GM21737 (cell line): ENCODE measurements around the gene DGKI.

Experiments
- ATAC-seq: cut with Tn5 transposase; IDR thresholded peaks from one replicate; pipeline ENCODE4 v1.9.1; 2021; ENCODE audit warnings: mild to moderate bottlenecking, moderate library complexity; ENCODE audit not compliant: unreplicated experiment

The DGKI gene

GRCh38 chr7:137609500-137609899, 237.3 kb downstream of the DGKI start:
- ATAC-seq, result no peak

- no peak for ATAC-seq
Measured at GRCh38 chr7:137606061-137606674, 240.6 kb downstream of the DGKI start.

- ATAC-seq, result no peak
Measured at GRCh38 chr7:137603043-137603442, 243.7 kb downstream of the DGKI start.

DNA sequence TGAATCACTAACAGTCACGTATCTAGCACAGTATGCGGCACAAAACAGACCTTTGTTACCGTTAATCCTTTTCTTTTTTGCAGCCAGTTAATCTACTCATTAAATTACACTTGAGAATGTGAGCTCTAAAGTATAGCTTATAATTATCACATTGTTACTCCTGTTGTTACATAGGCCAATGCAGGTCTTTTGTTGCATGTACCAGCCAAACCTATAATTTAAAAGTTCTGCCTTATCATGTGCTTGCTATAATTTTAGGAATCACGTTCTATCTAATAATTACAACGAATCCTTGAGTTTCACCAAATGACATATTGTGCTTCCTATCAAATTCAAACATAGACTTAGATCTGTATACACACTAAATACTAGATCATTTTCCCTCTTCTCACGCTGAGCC, 245.1 kb downstream of the DGKI start:
- no peak for ATAC-seq

DNA sequence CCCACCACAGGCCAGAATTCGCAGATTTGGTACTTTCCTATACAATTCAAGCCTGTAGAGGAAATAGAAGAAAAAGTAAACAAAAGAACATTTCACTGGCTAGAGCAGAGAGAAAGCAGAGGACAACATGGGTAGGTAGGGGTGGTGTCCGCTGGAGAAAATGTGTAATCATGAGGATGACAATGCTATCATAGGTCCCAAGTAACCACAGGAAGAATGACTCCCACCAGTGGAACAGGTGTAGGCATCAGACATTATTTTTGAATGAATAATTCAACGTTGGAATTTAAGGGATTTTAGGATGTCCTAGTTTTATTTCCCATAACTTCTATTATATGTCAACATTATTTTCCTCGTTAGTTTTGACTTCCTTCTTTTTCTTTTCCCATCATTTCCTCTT, 248.9 kb downstream of the DGKI start:
- ATAC-seq, result no peak

GRCh38 chr7:137593115-137593711, 253.6 kb downstream of the DGKI start:
- no peak for ATAC-seq

DNA sequence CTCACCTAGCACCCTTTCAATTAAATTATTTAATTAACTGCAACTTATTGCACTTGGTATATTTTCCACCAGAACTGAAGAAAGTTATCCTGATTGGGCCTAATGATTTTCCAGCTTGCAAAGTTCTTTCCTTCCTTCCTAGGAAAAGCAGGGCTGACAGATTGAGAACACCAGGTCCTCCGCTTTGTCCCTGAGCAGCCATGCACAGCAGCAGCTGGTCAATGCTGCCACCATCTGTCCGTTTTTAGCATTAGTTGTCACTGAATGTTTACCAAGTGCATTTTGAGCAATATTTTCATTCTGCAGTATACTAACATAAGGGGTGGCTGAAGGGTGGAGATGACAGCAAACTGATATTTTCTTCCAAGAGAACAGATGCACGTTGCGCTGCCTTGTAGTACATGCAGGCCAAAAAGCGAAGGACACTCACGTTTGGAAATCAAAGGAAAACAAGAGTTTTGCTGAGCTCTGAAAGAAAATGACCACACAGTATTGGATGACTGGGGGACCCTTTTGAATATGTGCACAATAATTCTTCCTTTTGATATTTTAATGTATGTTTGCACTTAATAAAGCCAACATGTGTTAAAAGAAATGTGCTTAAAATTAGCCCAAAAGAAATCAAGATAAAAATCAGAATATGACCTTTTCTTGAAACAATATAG, 254.4 kb downstream of the DGKI start:
- ATAC-seq, result no peak

- no peak for ATAC-seq
Measured at GRCh38 chr7:137591421-137591837, 255.3 kb downstream of the DGKI start.

DNA sequence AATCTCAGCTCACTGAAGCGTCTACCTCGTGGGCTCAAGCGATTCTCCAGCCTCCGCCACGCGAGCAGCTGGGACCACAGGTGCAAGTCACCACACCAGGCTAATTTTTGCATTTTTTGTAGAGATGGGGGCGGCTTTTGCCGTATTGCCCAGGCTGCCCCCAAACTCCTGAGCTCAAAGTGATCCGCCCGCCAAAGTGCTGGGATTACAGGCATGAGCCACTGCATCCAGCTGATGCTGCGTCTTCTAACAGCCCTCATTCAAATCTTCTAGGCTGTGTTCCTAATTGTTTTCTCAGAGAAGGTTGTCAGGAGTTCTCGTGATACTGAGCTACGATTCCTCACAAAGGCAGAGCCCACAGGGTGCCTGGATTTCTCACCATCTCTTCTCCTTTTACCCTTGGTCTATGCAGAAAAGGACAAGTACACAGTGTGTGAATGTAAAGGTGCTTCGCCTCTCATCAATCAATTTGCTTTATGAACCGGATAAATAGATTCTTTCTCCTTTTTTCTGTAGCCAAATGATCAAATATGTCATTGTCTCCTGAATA, 255.9 kb downstream of the DGKI start:
- no peak for ATAC-seq

GRCh38 chr7:137590071-137590755, 256.6 kb downstream of the DGKI start:
- no peak for ATAC-seq

GRCh38 chr7:137587326-137587725, 259.4 kb downstream of the DGKI start:
- ATAC-seq, result no peak

DNA sequence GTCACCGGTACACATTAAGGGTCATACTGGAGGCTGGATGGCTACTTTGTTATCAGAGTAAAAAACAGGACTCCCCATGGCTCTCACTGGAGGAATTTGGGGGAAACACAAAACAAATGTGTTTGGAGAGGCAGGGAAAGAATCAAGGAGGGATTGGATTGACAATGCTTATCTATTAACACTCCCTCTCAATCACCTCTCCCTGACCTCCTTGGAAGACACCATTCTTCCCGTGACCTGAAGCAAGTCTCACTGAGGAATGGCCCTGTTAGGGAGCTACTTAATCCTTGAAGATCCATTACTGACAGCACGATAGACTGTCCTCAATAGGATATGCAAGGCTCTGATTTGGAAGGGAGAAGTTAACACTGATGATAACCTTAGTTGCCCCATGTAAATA, 261.2 kb downstream of the DGKI start:
- ATAC-seq, result no peak

- no peak for ATAC-seq
Measured at GRCh38 chr7:137583172-137583571, 263.6 kb downstream of the DGKI start.

- ATAC-seq, result no peak
Measured at GRCh38 chr7:137579913-137580640, 266.7 kb downstream of the DGKI start.

- no peak for ATAC-seq
Measured at GRCh38 chr7:137578541-137578940, 268.2 kb downstream of the DGKI start.

- ATAC-seq, result no peak
Measured at GRCh38 chr7:137577184-137577583, 269.6 kb downstream of the DGKI start.

GRCh38 chr7:137576481-137576880, 270.3 kb downstream of the DGKI start:
- no peak for ATAC-seq

DNA sequence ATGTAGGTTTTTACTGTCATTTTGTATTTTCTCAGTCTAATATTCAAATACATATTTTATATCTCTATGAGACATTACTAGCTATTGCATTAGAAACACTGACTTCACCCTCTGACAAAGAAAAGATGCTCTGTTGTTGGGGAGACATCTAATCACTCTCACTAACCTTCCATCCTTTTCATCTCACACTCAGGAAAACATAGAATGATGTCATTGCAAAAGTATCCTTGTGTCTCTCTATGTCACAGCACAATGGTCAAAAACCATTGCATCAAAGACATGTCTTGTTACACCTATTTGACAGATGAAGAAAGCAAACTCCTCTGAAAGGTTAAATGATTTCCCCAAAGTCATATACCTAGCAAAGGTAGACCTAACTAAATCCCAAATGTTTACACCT, 272.0 kb downstream of the DGKI start:
- no peak for ATAC-seq

DNA sequence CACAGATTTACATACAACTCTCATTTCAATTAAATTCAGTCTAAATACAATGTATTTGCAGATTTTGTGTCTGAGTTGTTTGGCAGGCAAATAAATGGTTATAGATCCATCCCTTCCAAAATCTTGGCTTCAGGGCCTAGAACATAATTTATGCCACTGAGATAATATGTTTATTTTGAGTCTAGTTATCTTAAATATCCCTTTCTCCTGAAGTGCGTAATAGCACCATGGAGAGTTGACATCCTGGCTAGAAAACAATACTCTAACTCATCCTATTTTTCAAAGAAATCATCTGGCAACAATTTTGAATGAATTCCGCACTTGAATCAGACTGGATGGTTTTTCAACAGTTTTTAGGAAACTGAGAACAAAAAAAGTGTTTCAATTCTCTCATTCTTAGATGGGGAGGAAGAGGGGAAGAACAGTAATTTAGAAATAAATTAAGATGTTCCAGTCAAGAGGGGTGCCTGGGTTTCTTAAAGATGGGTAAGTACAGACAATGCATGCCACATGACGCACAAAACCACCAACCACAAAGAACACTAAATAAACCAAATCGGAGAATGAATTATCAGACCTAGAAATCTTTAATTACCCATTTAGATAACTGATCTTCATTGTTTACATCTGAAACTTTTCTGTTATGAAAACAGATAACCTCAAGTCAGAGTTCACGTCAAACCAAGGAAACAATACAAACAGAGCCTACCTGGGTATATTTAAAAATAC, 274.6 kb downstream of the DGKI start:
- no peak for ATAC-seq

- no peak for ATAC-seq
Measured at GRCh38 chr7:137564677-137565076, 282.1 kb downstream of the DGKI start.
